ENCODE data around the gene KRTAP1-4.

Gene KRTAP1-4

DNA sequence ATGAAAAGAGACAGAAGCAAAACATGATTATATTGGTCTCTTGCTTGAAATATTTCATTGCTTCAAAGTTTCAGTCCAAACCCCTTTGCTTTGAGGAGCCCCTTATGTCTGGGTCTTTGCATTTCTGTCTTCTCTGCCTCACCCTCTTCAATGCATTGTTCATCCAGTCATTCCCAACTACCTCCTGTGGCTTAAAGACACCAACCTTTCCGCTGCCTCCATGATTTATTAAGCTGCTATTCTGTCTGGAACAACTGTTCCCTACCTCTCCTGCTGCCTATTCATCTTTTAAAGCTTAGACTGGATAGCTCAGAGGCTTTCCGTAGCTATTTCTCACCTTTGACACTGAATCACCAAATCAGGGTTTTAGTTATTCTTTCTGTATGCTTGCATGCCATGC lies 32.6 kb downstream of the KRTAP1-4 start:
- H3K27ac ChIP-seq (ENCODE audit: low read length), result no peak overlapping the region
- H3K27me3 ChIP-seq (ENCODE audit: control insufficient read depth, insufficient read depth, low read length), result no peaks in the 10 kb centered on the region
- no peaks in the 10 kb centered on the region for H3K4me1 ChIP-seq (ENCODE audit: control insufficient read depth, low read depth, low read length)
- no peaks in the 10 kb centered on the region for H3K36me3 ChIP-seq (ENCODE audit: control insufficient read depth, low read depth, low read length)
- H3K4me3 ChIP-seq (ENCODE audit: low read length), result no peak overlapping the region
- H3K9ac ChIP-seq (ENCODE audit: low read length), result no peak overlapping the region
- H3K9me3 ChIP-seq (ENCODE audit: control insufficient read depth, low read depth, low read length), result no peaks in the 10 kb centered on the region

DNA sequence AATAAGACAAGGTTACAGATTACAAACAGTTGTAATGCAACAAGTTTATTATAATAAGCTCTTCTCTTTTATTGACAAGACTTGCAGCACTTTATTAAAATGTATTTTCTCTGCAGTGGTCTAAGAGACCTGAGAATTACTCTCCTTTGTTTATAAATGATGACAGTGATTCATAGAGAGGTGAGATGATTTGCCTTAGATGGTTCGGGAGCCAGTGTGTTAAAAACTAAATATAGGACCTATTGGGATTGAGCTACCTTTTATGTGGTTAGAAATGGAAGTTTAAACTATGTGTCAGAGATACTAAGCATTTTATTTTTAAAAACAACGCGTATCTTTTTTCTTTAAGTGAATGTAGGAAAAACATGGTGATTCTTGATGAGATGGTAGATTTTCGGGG lies 33.2 kb downstream of the KRTAP1-4 start:
- no peaks in the 10 kb centered on the region for H3K4me1 ChIP-seq (ENCODE audit: control insufficient read depth, low read depth, low read length)
- no peak overlapping the region for H3K4me3 ChIP-seq (ENCODE audit: low read length)

DNA sequence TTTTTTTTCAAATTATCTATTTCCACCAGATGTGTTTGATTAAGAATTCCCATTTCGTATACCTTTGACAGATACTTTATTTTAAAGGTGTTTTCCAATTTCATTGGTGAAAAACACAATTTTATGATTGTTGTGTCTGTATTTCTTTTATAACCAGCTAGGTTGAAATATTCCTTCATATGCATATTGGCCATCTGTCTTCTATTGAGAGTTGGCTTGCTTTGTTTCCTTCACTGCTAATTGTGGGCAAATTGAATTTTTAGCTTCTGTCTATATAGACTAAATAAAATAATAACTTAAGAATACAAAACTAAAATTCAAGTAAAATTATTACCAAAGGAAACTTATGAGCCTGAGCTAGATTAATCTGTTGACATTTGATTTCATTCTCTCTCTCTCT lies 34.9 kb downstream of the KRTAP1-4 start:
- H3K36me3 ChIP-seq (ENCODE audit: control insufficient read depth, low read depth, low read length), result no peaks in the 10 kb centered on the region
- H3K27me3 ChIP-seq (ENCODE audit: control insufficient read depth, insufficient read depth, low read length), result no peaks in the 10 kb centered on the region
- no peak overlapping the region for H3K4me3 ChIP-seq (ENCODE audit: low read length)
- H3K27ac ChIP-seq (ENCODE audit: low read length), result no peak overlapping the region
- no peak overlapping the region for H3K9ac ChIP-seq (ENCODE audit: low read length)
- H3K4me1 ChIP-seq (ENCODE audit: control insufficient read depth, low read depth, low read length), result no peaks in the 10 kb centered on the region
- no peaks in the 10 kb centered on the region for H3K9me3 ChIP-seq (ENCODE audit: control insufficient read depth, low read depth, low read length)

More for the DNA sequence above, 33.2 kb downstream of the KRTAP1-4 start:
- Histone ChIP-seq H3K9ac (ENCODE audit: low read length) (no peak overlapping the region), H3K36me3 (ENCODE audit: control insufficient read depth, low read depth, low read length) (no peaks in the 10 kb centered on the region), H3K9me3 (ENCODE audit: control insufficient read depth, low read depth, low read length) (no peaks in the 10 kb centered on the region), H3K27ac (ENCODE audit: low read length) (no peak overlapping the region), H3K27me3 (ENCODE audit: control insufficient read depth, insufficient read depth, low read length) (no peaks in the 10 kb centered on the region)

DNA sequence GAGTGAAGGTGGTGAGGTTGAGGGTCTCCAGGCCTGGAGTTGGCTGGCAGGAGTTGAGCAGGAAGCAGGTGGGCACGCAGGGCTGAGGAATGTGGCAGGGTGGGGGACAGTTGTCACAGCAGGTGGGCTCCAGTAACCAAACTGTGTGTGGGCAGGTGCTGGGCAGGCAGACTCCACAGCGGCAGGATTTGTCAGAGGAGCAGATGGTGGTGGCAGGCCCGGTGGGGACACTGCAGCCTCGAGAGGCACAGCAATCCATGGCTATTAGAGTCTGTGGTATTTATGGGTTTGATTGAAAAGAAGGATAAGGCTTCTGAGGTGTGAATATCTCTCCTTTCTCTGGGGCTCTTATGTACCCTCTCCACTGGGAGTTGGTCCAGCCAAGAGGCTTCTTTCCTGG lies 36.2 kb downstream of the KRTAP1-4 start, which contains the start of gene KRTAP3-3:
Gene KRTAP3-3, minus strand, starts transcription at position 326 of the 400 bp plus-strand sequence. Its CDS starts 67 bp downstream, at position 259.
- no peaks in the 10 kb centered on the region for H3K27me3 ChIP-seq (ENCODE audit: control insufficient read depth, insufficient read depth, low read length)
- H3K9ac ChIP-seq (ENCODE audit: low read length), result no peak within 1 kb of the TSS
- no peaks in the 10 kb centered on the region for H3K4me1 ChIP-seq (ENCODE audit: control insufficient read depth, low read depth, low read length)
- no peak within 1 kb of the TSS for H3K4me3 ChIP-seq (ENCODE audit: low read length)
- H3K36me3 ChIP-seq (ENCODE audit: control insufficient read depth, low read depth, low read length), result no peaks in the 10 kb centered on the region
- no peak within 1 kb of the TSS for H3K27ac ChIP-seq (ENCODE audit: low read length)
- no peaks in the 10 kb centered on the region for H3K9me3 ChIP-seq (ENCODE audit: control insufficient read depth, low read depth, low read length)

DNA sequence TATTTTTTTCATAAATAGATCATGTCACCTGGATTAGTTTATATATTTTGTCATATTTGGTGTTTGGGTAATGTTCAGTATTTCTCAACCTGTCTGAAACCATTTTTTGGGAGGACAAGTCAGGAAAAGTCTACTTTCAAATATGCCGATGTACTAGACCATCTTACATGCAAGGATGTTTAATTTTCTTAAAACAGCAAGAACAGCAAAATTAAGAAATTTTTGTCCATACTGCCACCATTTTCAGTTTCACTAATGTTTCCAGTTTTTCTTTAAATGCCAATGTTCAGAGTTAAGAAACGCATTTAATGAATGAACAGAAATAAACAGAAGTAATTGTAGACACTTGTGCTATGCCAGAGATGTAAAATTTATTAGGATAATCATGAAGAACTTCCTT lies 36.9 kb downstream of the KRTAP1-4 start:
- H3K36me3 ChIP-seq (ENCODE audit: control insufficient read depth, low read depth, low read length), result no peaks in the 10 kb centered on the region
- no peak overlapping the region for H3K27ac ChIP-seq (ENCODE audit: low read length)

DNA sequence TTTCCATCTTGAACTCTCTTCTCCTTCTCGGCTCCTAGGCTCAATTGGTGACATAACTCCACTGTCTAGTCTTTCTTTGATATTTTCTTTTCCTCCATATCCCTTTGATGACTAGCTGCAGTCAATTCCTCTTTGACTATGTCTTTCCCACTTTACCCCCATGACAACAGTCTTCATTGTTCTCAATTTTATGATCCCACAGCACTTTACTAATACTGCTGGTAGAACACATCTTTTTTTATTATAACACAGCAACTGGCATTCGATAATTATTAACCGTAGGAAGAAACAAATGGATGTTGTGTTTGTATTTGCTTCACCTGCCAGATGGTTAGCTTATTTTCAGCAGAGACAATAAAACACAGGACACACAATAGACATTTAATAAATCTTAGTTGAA lies 37.3 kb downstream of the KRTAP1-4 start:
- H3K27ac ChIP-seq (ENCODE audit: low read length), result no peak overlapping the region
- H3K4me1 ChIP-seq (ENCODE audit: control insufficient read depth, low read depth, low read length), result no peaks in the 10 kb centered on the region
- H3K9me3 ChIP-seq (ENCODE audit: control insufficient read depth, low read depth, low read length), result no peaks in the 10 kb centered on the region
- no peak overlapping the region for H3K9ac ChIP-seq (ENCODE audit: low read length)
- H3K4me3 ChIP-seq (ENCODE audit: low read length), result no peak overlapping the region
- no peaks in the 10 kb centered on the region for H3K27me3 ChIP-seq (ENCODE audit: control insufficient read depth, insufficient read depth, low read length)
- no peaks in the 10 kb centered on the region for H3K36me3 ChIP-seq (ENCODE audit: control insufficient read depth, low read depth, low read length)

More for the DNA sequence above, 36.9 kb downstream of the KRTAP1-4 start:
- Histone ChIP-seq H3K9me3 (ENCODE audit: control insufficient read depth, low read depth, low read length) (no peaks in the 10 kb centered on the region), H3K4me3 (ENCODE audit: low read length) (no peak overlapping the region), H3K9ac (ENCODE audit: low read length) (no peak overlapping the region), H3K27me3 (ENCODE audit: control insufficient read depth, insufficient read depth, low read length) (no peaks in the 10 kb centered on the region), H3K4me1 (ENCODE audit: control insufficient read depth, low read depth, low read length) (no peaks in the 10 kb centered on the region)

DNA sequence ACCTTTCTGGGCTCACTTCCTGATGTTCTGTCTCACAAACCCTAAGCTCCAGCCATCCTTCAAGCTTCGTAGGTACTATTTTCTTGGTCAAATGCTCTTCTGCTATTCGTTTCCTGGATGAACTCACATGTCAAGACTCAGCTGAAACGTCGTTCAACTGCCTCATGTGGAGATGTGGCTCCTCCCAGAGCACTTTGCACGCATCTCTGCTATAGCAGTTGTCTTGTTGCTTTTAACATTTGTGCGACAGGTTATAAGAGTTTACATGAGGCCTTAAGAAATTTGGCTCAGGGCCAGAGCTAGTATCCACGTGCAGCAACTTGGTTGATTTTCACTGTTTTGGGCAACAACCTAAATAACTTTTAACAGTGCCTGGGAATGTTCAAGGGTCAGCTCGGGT lies 43.1 kb downstream of the KRTAP1-4 start:
- H3K9me3 ChIP-seq (ENCODE audit: control insufficient read depth, low read depth, low read length), result no peaks in the 10 kb centered on the region
- no peaks in the 10 kb centered on the region for H3K27me3 ChIP-seq (ENCODE audit: control insufficient read depth, insufficient read depth, low read length)
- H3K4me1 ChIP-seq (ENCODE audit: control insufficient read depth, low read depth, low read length), result no peaks in the 10 kb centered on the region
- no peak overlapping the region for H3K9ac ChIP-seq (ENCODE audit: low read length)
- H3K36me3 ChIP-seq (ENCODE audit: control insufficient read depth, low read depth, low read length), result no peaks in the 10 kb centered on the region
- no peak overlapping the region for H3K4me3 ChIP-seq (ENCODE audit: low read length)
- no peak overlapping the region for H3K27ac ChIP-seq (ENCODE audit: low read length)

DNA sequence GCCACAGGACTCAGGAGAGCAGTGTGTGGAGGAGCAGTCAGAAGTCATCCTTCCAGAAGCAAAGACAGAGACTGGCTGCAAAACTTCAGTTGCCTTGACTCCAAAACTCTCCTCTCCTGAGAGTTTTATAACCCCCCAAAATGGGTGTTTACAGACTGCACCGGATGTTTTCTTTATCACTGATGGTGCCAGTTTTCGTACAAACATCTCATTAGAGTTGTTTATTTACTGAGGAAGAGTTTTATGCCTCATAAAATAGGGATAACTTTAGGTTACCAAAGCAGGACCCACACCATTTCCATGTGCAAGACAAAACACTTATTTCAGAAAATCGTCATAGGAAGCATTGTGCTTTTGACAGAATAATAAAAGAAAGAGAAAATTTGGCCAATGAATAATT lies 45.8 kb downstream of the KRTAP1-4 start, which contains the start of gene KRT40:
Gene KRT40, minus strand, starts transcription at position 101 of the 400 bp plus-strand sequence. Its CDS starts 53 bp downstream, at position 48.
- Histone ChIP-seq H3K4me3 (ENCODE audit: low read length) (no peak within 1 kb of the TSS), H3K27me3 (ENCODE audit: control insufficient read depth, insufficient read depth, low read length) (no peaks in the 10 kb centered on the region), H3K27ac (ENCODE audit: low read length) (no peak within 1 kb of the TSS), H3K36me3 (ENCODE audit: control insufficient read depth, low read depth, low read length) (no peaks in the 10 kb centered on the region), H3K4me1 (ENCODE audit: control insufficient read depth, low read depth, low read length) (peaks cover 10% of the 10 kb centered on the region), H3K9me3 (ENCODE audit: control insufficient read depth, low read depth, low read length) (no peaks in the 10 kb centered on the region), H3K9ac (ENCODE audit: low read length) (no peak within 1 kb of the TSS)

DNA sequence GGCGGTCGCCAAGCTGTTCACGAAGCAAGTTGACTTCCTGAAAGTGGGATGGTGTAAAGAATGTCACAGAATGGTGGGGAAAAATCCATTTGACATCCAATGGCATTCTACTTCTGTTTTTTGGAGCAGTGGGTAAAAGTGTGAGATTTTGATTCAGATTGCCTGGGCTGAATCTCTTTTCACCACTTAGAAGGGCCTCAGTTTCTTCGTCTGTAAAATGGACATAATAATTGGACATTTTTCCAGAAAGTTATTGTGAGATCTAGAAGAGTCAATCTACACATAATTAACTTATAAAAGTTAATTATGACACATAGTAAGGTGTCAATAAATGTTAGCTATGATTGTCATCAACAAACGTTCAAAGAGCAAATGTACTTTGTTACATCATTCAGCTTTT lies 48.9 kb downstream of the KRTAP1-4 start:
- Histone ChIP-seq H3K27me3 (ENCODE audit: control insufficient read depth, insufficient read depth, low read length) (no peaks in the 10 kb centered on the region), H3K4me1 (ENCODE audit: control insufficient read depth, low read depth, low read length) (peaks cover 10% of the 10 kb centered on the region)

DNA sequence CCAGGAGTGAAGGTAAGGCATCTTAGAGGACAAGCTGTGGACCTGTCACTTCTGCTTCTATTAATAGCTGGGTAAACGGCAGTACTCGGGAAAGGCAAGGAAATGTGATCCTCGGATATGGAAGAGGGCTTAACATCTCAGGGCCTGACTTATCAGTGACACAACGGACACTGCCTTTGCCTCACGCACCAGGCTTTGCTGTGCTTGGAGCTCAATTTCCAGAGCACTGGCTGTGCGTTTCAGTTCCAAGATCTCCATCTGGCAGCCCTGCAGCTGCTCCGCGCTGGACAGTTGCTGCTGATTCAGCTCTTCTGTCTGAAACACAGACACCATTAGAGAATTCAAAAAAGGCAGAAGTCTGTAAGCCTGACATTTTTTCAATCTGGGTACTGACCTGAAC lies 49.4 kb downstream of the KRTAP1-4 start:
- Histone ChIP-seq H3K27me3 (ENCODE audit: control insufficient read depth, insufficient read depth, low read length) (no peaks in the 10 kb centered on the region), H3K27ac (ENCODE audit: low read length) (no peak overlapping the region), H3K36me3 (ENCODE audit: control insufficient read depth, low read depth, low read length) (no peaks in the 10 kb centered on the region), H3K9me3 (ENCODE audit: control insufficient read depth, low read depth, low read length) (no peaks in the 10 kb centered on the region), H3K9ac (ENCODE audit: low read length) (no peak overlapping the region), H3K4me1 (ENCODE audit: control insufficient read depth, low read depth, low read length) (peaks cover 10% of the 10 kb centered on the region), H3K4me3 (ENCODE audit: low read length) (no peak overlapping the region)

More for the DNA sequence above, 48.9 kb downstream of the KRTAP1-4 start:
- H3K36me3 ChIP-seq (ENCODE audit: control insufficient read depth, low read depth, low read length), result no peaks in the 10 kb centered on the region
- no peak overlapping the region for H3K27ac ChIP-seq (ENCODE audit: low read length)
- no peak overlapping the region for H3K9ac ChIP-seq (ENCODE audit: low read length)
- no peak overlapping the region for H3K4me3 ChIP-seq (ENCODE audit: low read length)
- H3K9me3 ChIP-seq (ENCODE audit: control insufficient read depth, low read depth, low read length), result no peaks in the 10 kb centered on the region

DNA sequence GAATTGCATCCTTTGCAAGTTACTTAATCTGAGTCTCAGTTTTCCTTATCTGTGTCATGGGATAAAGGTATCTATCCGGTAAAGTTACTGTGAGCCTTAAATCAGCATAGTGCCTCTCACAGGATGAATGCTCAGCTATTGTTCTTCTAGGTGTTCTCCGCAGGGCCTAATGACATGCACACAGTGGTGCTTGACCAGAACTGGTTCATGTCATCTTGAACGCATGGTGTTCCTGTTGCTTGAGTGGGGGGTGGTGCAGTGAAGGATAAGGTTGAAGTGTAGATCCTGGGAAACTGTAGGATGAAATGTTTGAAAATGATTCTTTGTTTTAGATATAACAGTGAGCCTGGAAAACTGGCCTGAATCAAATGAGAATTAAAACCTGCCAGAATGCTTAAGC lies 49.9 kb downstream of the KRTAP1-4 start:
- no peak overlapping the region for H3K9ac ChIP-seq (ENCODE audit: low read length)
- no peak overlapping the region for H3K4me3 ChIP-seq (ENCODE audit: low read length)
- H3K9me3 ChIP-seq (ENCODE audit: control insufficient read depth, low read depth, low read length), result no peaks in the 10 kb centered on the region
- H3K27me3 ChIP-seq (ENCODE audit: control insufficient read depth, insufficient read depth, low read length), result no peaks in the 10 kb centered on the region
- no peaks in the 10 kb centered on the region for H3K36me3 ChIP-seq (ENCODE audit: control insufficient read depth, low read depth, low read length)
- H3K27ac ChIP-seq (ENCODE audit: low read length), result no peak overlapping the region
- peaks cover 10% of the 10 kb centered on the region for H3K4me1 ChIP-seq (ENCODE audit: control insufficient read depth, low read depth, low read length)
